GM12878 (cell line): ENCODE measurements around the gene ADAM30. TPM values are rescaled to one million over a fixed set of nuclear protein-coding genes. Genes with fewer than 3 reads are reported as not detected.

Experiments
- ATAC-seq: fragments of 200-7000 bp; cut with Tn5 transposase; 3 replicates; pipeline ENCODE4 v1.9.1; 2020; ENCODE audit warnings: mild to moderate bottlenecking, moderate library complexity
- BruUV-seq: library from RNA; stranded (reverse); fragments of 400-500 nt; replicated peaks from 2 replicates; lab custom pipeline; 2021; lab: Mats Ljungman, UMichigan
- CTCF ChIA-PET: fragments of 300-600 bp; sonication (Branson Sonifier 250); formaldehyde crosslinking; extraction: SDS; loops from one replicate; lab custom pipeline; 2021; ENCODE audit warnings: inconsistent platforms; lab: Yijun Ruan, JAX
- POLR2A ChIA-PET: fragments of 350-600 bp; formaldehyde crosslinking; extraction: SDS; loops from one replicate; lab custom pipeline; 2021; ENCODE audit warnings: inconsistent platforms; lab: Charles Lee
- RAD21 ChIA-PET: fragments of 300-600 bp; sonication (Branson Sonifier 250); formaldehyde crosslinking; loops from one replicate; lab custom pipeline; 2023; ENCODE audit warnings: antibody characterized with exemption; ENCODE audit not compliant: unreplicated experiment; lab: Charles Lee
- SMC1A ChIA-PET: fragments of 300-600 bp; sonication (Branson Sonifier 250); formaldehyde crosslinking; loops from one replicate; lab custom pipeline; 2023; ENCODE audit not compliant: unreplicated experiment, uncharacterized antibody; lab: Charles Lee
- DNase-seq: peaks from one replicate; pipeline ENCODE4 v3.0.0-alpha.2; 2011; ENCODE audit warnings: low read depth, low spot score
- FAIRE-seq: peaks from 3 replicates; lab custom pipeline; 2011; peaks lifted over from hg19 to GRCh38; lab: Jason Lieb, UNC
- H2AFZ ChIP-seq: 2 replicates; pipeline ENCODE4 v1.6.0; 2011; ENCODE audit warnings: low read depth, low read length, control low read depth; ENCODE audit not compliant: control insufficient read depth
- H3K27ac ChIP-seq: 2 replicates; pipeline ENCODE4 v1.5.1; 2011; ENCODE audit warnings: control low read depth; ENCODE audit not compliant: control insufficient read depth, insufficient read depth
- H3K27me3 ChIP-seq, 2 experiments: replicated peaks in 1 of 2; 2 replicates each; pipeline versions ENCODE4 v1.6.0 to v1.6.1; 2011; ENCODE audit warnings: low read length in 1 of 2; ENCODE audit not compliant: control insufficient read depth in 2 of 2, insufficient read depth in 2 of 2
- H3K36me3 ChIP-seq, 2 experiments: 2 replicates each; pipeline ENCODE4 v1.5.1; 2011; ENCODE audit warnings: low read length in 1 of 2; ENCODE audit not compliant: control insufficient read depth in 2 of 2, insufficient read depth in 2 of 2
- H3K4me1 ChIP-seq: 2 replicates; pipeline ENCODE4 v1.6.1; 2011; ENCODE audit warnings: mild to moderate bottlenecking, low read length, moderate library complexity, mixed read lengths; ENCODE audit not compliant: control insufficient read depth, insufficient read depth
- H3K4me2 ChIP-seq: 2 replicates; pipeline ENCODE4 v1.6.0; 2011; ENCODE audit warnings: control low read depth; ENCODE audit not compliant: control insufficient read depth, insufficient read depth
- H3K4me3 ChIP-seq: fragments of 200-600 bp; sonication (generic); 2 replicates; pipeline ENCODE4 v1.5.1; 2016
- H3K79me2 ChIP-seq: 2 replicates; pipeline ENCODE4 v1.6.0; 2011; ENCODE audit warnings: low read length; ENCODE audit not compliant: control insufficient read depth, insufficient read depth
- H3K9ac ChIP-seq: 2 replicates; pipeline ENCODE4 v1.8.0; 2011; ENCODE audit warnings: low read length, control low read depth, mixed read lengths; ENCODE audit not compliant: control insufficient read depth, insufficient read depth
- H3K9me3 ChIP-seq: replicated peaks from 3 replicates; pipeline ENCODE4 v1.5.1; 2011; ENCODE audit warnings: mild to moderate bottlenecking, low read length; ENCODE audit not compliant: control insufficient read depth, insufficient read depth
- H4K20me1 ChIP-seq: 2 replicates; pipeline ENCODE4 v1.6.0; 2011; ENCODE audit not compliant: control insufficient read depth, insufficient read depth
- E2F4 ChIP-seq: IDR thresholded peaks from 2 replicates; pipeline ENCODE4 v1.6.1; 2012; ENCODE audit warnings: low read depth, low read length, improper control_type of control experiment
- ETV6 ChIP-seq, 2 experiments: fragments of 450-650 bp in 1 of 2; IDR thresholded peaks in 1 of 2; conservative IDR thresholded peaks in 1 of 2; 2 replicates each; pipeline ENCODE4 v1.6.1; 2014; ENCODE audit warnings: antibody characterized with exemption in 1 of 2, borderline replicate concordance in 1 of 2, low read depth in 1 of 2, mild to moderate bottlenecking in 1 of 2, moderate library complexity in 1 of 2
- HDAC2 ChIP-seq: fragments of 200-600 bp; sonication (generic); IDR thresholded peaks from 2 replicates; pipeline ENCODE4 v1.6.1; 2017
- MYC ChIP-seq: IDR thresholded peaks from 2 replicates; pipeline ENCODE4 v1.6.1; 2011; ENCODE audit warnings: mild to moderate bottlenecking, low read length, moderate library complexity, inconsistent platforms; ENCODE audit not compliant: insufficient read depth, insufficient replicate concordance, insufficient read length, severe bottlenecking
- NR2C2 ChIP-seq: IDR thresholded peaks from 2 replicates; pipeline ENCODE4 v1.6.1; 2011; ENCODE audit warnings: borderline replicate concordance, low read depth; ENCODE audit not compliant: control insufficient read depth, insufficient read length
- NRF1 ChIP-seq: conservative IDR thresholded peaks from 2 replicates; pipeline ENCODE4 v1.6.1; 2011; ENCODE audit warnings: mild to moderate bottlenecking, low read depth, low read length, improper control_type of control experiment
- POLR2AphosphoS2 ChIP-seq: IDR thresholded peaks from 2 replicates; pipeline ENCODE4 v1.6.1; 2011; ENCODE audit warnings: low read depth, mild to moderate bottlenecking, low read length, improper control_type of control experiment, moderate library complexity
- RUNX3 ChIP-seq: IDR thresholded peaks from 2 replicates; pipeline ENCODE4 v1.6.1; 2012; ENCODE audit warnings: low read length, inconsistent platforms
- SKIL ChIP-seq: fragments of 450-650 bp; IDR thresholded peaks from 2 replicates; pipeline ENCODE4 v1.6.1; 2017; ENCODE audit warnings: mild to moderate bottlenecking, low read depth, inconsistent platforms; ENCODE audit not compliant: poor library complexity, severe bottlenecking
- SMAD1 ChIP-seq: fragments of 450-650 bp; IDR thresholded peaks from 2 replicates; pipeline ENCODE4 v1.6.1; 2018; ENCODE audit warnings: mild to moderate bottlenecking, low read depth; ENCODE audit not compliant: partially characterized antibody
- SREBF1 ChIP-seq: IDR thresholded peaks from 2 replicates; pipeline ENCODE4 v1.6.1; 2012; ENCODE audit warnings: mild to moderate bottlenecking, low read length
- SRF ChIP-seq, 2 experiments: IDR thresholded peaks; 2 replicates each; pipeline ENCODE4 v1.6.1; 2011; ENCODE audit warnings: low read depth in 2 of 2, low read length in 2 of 2, mild to moderate bottlenecking in 1 of 2, moderate library complexity in 1 of 2
- STAT3 ChIP-seq: IDR thresholded peaks from 2 replicates; pipeline ENCODE4 v1.6.1; 2011; ENCODE audit warnings: low read depth, low read length, improper control_type of control experiment
- ZBED1 ChIP-seq: IDR thresholded peaks from 2 replicates; pipeline ENCODE4 v1.6.1; 2016; ENCODE audit warnings: borderline replicate concordance
- ZNF217 ChIP-seq: fragments of 450-650 bp; IDR thresholded peaks from 2 replicates; pipeline ENCODE4 v1.6.1; 2017; ENCODE audit warnings: antibody characterized with exemption, mild to moderate bottlenecking
- ZSCAN29 ChIP-seq: fragments of 450-650 bp; IDR thresholded peaks from 2 replicates; pipeline ENCODE4 v1.6.1; 2017; ENCODE audit warnings: mild to moderate bottlenecking, moderate library complexity
- WGBS: methylation state at CpG from one replicate; pipeline ENCODE4 v1.1.6; 2016; ENCODE audit warnings: low lambda C conversion rate; ENCODE audit not compliant: insufficient replicate concordance, insufficient coverage; ENCODE audit errors: missing lambda C conversion rate; 5-methylcytosine and 5-hydroxymethylcytosine counted together
- in situ Hi-C: fragments of 300-500 bp; cut with MboI; formaldehyde crosslinking; loops from 9 replicates; pipeline ENCODE4 v1.14.3; 2018; ENCODE audit warnings: mixed read lengths
- intact Hi-C: fragments of 100-400 bp; cut with micrococcal nuclease; formaldehyde crosslinking; loops from one replicate; pipeline ENCODE4 v1.14.2; 2022; ENCODE audit not compliant: unreplicated experiment
- polyA plus RNA-seq, 11 experiments: library from polyadenylated mRNA; depleted of rRNA in 4 of 11; unstranded in 6 of 11; stranded (reverse) in 5 of 11; fragments of >200 nt; fragmentation: Nextera tagmentation in 4 of 11; fragmentation: Illumina TruSeq in 1 of 11; extraction: Ambion mirVana in 4 of 11; extraction: Trizol in 1 of 11; gene quantifications; 1 replicate in 1 of 11; 2 replicates in 10 of 11; pipeline versions ENCODE4 v1.2.1 to v1.2.3, GENCODE V29; 2011 to 2016; ENCODE audit warnings: inconsistent platforms in 2 of 11, missing spikeins in 2 of 11, low read depth in 1 of 11
- total RNA-seq, 4 experiments: library from RNA; depleted of rRNA in 3 of 4; stranded (reverse); fragments of >200 nt in 3 of 4; fragmentation: Illumina TruSeq in 1 of 4; extraction: Trizol in 1 of 4; gene quantifications; 2 replicates each; pipeline versions ENCODE4 v1.2.1 to v1.2.3, GENCODE V29; 2013 to 2021

The ADAM30 gene
- total and polyA plus RNA-seq, 10 of the 15 experiments (the other 5 are each of a cell fraction or from before 2014, with no cell fraction given) = not detected

- intact Hi-C loops = no loop called here
- Histone ChIP-seq H3K9me3 (no peaks in the 10 kb centered on the region), H3K36me3 (no peaks in the 10 kb centered on the region), H3K27me3 (no peaks in the 10 kb centered on the region; a peak in 1 of 4 replicates), H4K20me1 (no peaks in the 10 kb centered on the region), H3K27ac (no peak overlapping the region), H3K4me3 (no peak overlapping the region), H2AFZ (no peak overlapping the region), H3K9ac (no peak overlapping the region), H3K4me1 (no peaks in the 10 kb centered on the region), H3K79me2 (no peaks in the 10 kb centered on the region), H3K4me2 (no peak overlapping the region)
- BruUV-seq = no TSS peak
- WGBS = 59% methylated on average over 4 of the region's 4 CpGs
- POLR2A ChIA-PET = no interaction called here
- TF ChIP-seq ZSCAN29 = no peak
- TF ChIP-seq ZBED1 = no peak
- TF ChIP-seq NR2C2 = no peak
- TF ChIP-seq ETV6 (conservative IDR thresholded peaks at IDR 0.05 in 1 of 2, IDR thresholded peaks at IDR 0.05 in 1 of 2; ENCODE audit: borderline replicate concordance in 1 of 2, low read depth in 1 of 2) = no peak
- no peak for TF ChIP-seq SRF (IDR thresholded peaks at IDR 0.05; ENCODE audit: low read depth in 2 of 2, low read length in 2 of 2)
- TF ChIP-seq RUNX3 = no peak
- no peak for TF ChIP-seq ZNF217
- TF ChIP-seq HDAC2 = no peak
- no peak for TF ChIP-seq MYC
- TF ChIP-seq SREBF1 = no peak
- no peak for TF ChIP-seq POLR2AphosphoS2
- no peak for TF ChIP-seq NRF1
- TF ChIP-seq E2F4 = no peak
- no peak for TF ChIP-seq SMAD1
- TF ChIP-seq SKIL = no peak
- no peak for TF ChIP-seq STAT3
- DNase-seq (no peak), FAIRE-seq (no peak), ATAC-seq (no peak)
- CTCF ChIA-PET = interaction anchor here (0.9 to 1.1 kb wide), 2 partner anchors 9 to 33 kb away, joined by 3 read pairs; no protein-coding TSS in a partner anchor
- RAD21 ChIA-PET = no interaction called here
- in situ Hi-C loops = no loop called here
- SMC1A ChIA-PET = interaction anchor here (1.2 kb wide), 1 partner anchor 13 kb away, joined by 3 read pairs; no protein-coding TSS in a partner anchor
These were observed 45.1 kb upstream of the ADAM30 start for GRCh38 chr1:119941392-119941791.
